ENCODE measurements around the gene MAPK8IP2. TPM values are rescaled to one million over a fixed set of nuclear protein-coding genes. Genes with fewer than 3 reads are reported as not detected.

The MAPK8IP2 gene
- total RNA-seq, 1 experiment from 2014 or later = 1.3 TPM

- DNase-seq = no peak
- H3K27ac ChIP-seq (ENCODE audit: low read length) = peak overlapping the region; percentile 57; the same call in 1 of the 2 replicates
- peak overlapping the region; percentile 77 for H3K9ac ChIP-seq (ENCODE audit: low read length)
- no peak overlapping the region for H2AFZ ChIP-seq (ENCODE audit: low read length)
- no peaks in the 10 kb centered on the region for H3K9me2 ChIP-seq (replicated peaks; ENCODE audit: insufficient read depth, low read length)
- H3K27me3 ChIP-seq (ENCODE audit: low read length) = no peaks in the 10 kb centered on the region
- no peaks in the 10 kb centered on the region for H4K20me1 ChIP-seq (ENCODE audit: insufficient read depth, low read depth, low read length)
- H3K4me3 ChIP-seq (ENCODE audit: low read length) = peak overlapping the region; percentile 72
- peaks cover 18% of the 10 kb centered on the region for H3K4me1 ChIP-seq (ENCODE audit: low read length)
- H3K4me2 ChIP-seq (ENCODE audit: low read depth, low read length, poor library complexity, severe bottlenecking) = peak overlapping the region; percentile 95
- H3K79me2 ChIP-seq (ENCODE audit: low read length) = peaks cover 32% of the 10 kb centered on the region
- H3K36me3 ChIP-seq (ENCODE audit: insufficient read depth, low read length) = peaks cover 10% of the 10 kb centered on the region; the same call in 1 of the 2 replicates
- H3K9me3 ChIP-seq (ENCODE audit: low read length) = no peaks in the 10 kb centered on the region
Measured at GRCh38 chr22:50584106-50585096, 16.2 kb upstream of the MAPK8IP2 start.

GRCh38 chr22:50585238-50585637, 15.4 kb upstream of the MAPK8IP2 start:
- H3K27ac ChIP-seq (ENCODE audit: low read length) = no peak overlapping the region
- no peaks in the 10 kb centered on the region for H3K9me2 ChIP-seq (replicated peaks; ENCODE audit: insufficient read depth, low read length)
- H3K36me3 ChIP-seq (ENCODE audit: insufficient read depth, low read length) = peaks cover 2% of the 10 kb centered on the region; the same call in 1 of the 2 replicates
- H2AFZ ChIP-seq (ENCODE audit: low read length) = no peak overlapping the region
- H4K20me1 ChIP-seq (ENCODE audit: insufficient read depth, low read depth, low read length) = no peaks in the 10 kb centered on the region
- H3K79me2 ChIP-seq (ENCODE audit: low read length) = peaks cover 32% of the 10 kb centered on the region
- no peaks in the 10 kb centered on the region for H3K9me3 ChIP-seq (ENCODE audit: low read length)
- no peak overlapping the region for H3K4me3 ChIP-seq (ENCODE audit: low read length)
- no peak overlapping the region for H3K9ac ChIP-seq (ENCODE audit: low read length)
- H3K4me2 ChIP-seq (ENCODE audit: low read depth, low read length, poor library complexity, severe bottlenecking) = no peak overlapping the region
- no peak for DNase-seq
- H3K27me3 ChIP-seq (ENCODE audit: low read length) = no peaks in the 10 kb centered on the region
- peaks cover 18% of the 10 kb centered on the region for H3K4me1 ChIP-seq (ENCODE audit: low read length)

- Histone ChIP-seq H3K4me2 (ENCODE audit: low read depth, low read length, poor library complexity, severe bottlenecking) (no peak overlapping the region), H3K27me3 (ENCODE audit: low read length) (no peaks in the 10 kb centered on the region), H3K4me1 (ENCODE audit: low read length) (peaks cover 18% of the 10 kb centered on the region)
Measured at GRCh38 chr22:50585781-50586180, 14.8 kb upstream of the MAPK8IP2 start.

GRCh38 chr22:50586416-50586815, 14.2 kb upstream of the MAPK8IP2 start:
- H4K20me1 ChIP-seq (ENCODE audit: insufficient read depth, low read depth, low read length) = no peaks in the 10 kb centered on the region
- H3K4me3 ChIP-seq (ENCODE audit: low read length) = no peak overlapping the region
- peaks cover 22% of the 10 kb centered on the region for H3K79me2 ChIP-seq (ENCODE audit: low read length)
- DNase-seq = no peak
- H3K27me3 ChIP-seq (ENCODE audit: low read length) = no peaks in the 10 kb centered on the region
- no peak overlapping the region for H3K4me2 ChIP-seq (ENCODE audit: low read depth, low read length, poor library complexity, severe bottlenecking)
- H3K27ac ChIP-seq (ENCODE audit: low read length) = no peak overlapping the region
- no peaks in the 10 kb centered on the region; the same call in 1 of the 2 replicates for H3K36me3 ChIP-seq (ENCODE audit: insufficient read depth, low read length)
- no peak overlapping the region for H3K9ac ChIP-seq (ENCODE audit: low read length)
- H3K9me2 ChIP-seq (replicated peaks; ENCODE audit: insufficient read depth, low read length) = no peaks in the 10 kb centered on the region
- no peaks in the 10 kb centered on the region for H3K9me3 ChIP-seq (ENCODE audit: low read length)
- H2AFZ ChIP-seq (ENCODE audit: low read length) = no peak overlapping the region
- peaks cover 12% of the 10 kb centered on the region for H3K4me1 ChIP-seq (ENCODE audit: low read length)

More at GRCh38 chr22:50585781-50586180, 14.8 kb upstream of the MAPK8IP2 start:
- no peaks in the 10 kb centered on the region for H3K9me2 ChIP-seq (replicated peaks; ENCODE audit: insufficient read depth, low read length)
- no peaks in the 10 kb centered on the region for H3K36me3 ChIP-seq (ENCODE audit: insufficient read depth, low read length)
- no peak for DNase-seq
- no peak overlapping the region for H2AFZ ChIP-seq (ENCODE audit: low read length)
- H3K4me3 ChIP-seq (ENCODE audit: low read length) = no peak overlapping the region
- no peaks in the 10 kb centered on the region for H4K20me1 ChIP-seq (ENCODE audit: insufficient read depth, low read depth, low read length)
- no peak overlapping the region for H3K27ac ChIP-seq (ENCODE audit: low read length)
- peaks cover 27% of the 10 kb centered on the region for H3K79me2 ChIP-seq (ENCODE audit: low read length)
- no peak overlapping the region for H3K9ac ChIP-seq (ENCODE audit: low read length)
- no peaks in the 10 kb centered on the region for H3K9me3 ChIP-seq (ENCODE audit: low read length)

- Histone ChIP-seq H3K4me2 (ENCODE audit: low read depth, low read length, poor library complexity, severe bottlenecking) (no peak overlapping the region), H3K27ac (ENCODE audit: low read length) (no peak overlapping the region), H3K36me3 (ENCODE audit: insufficient read depth, low read length) (no peaks in the 10 kb centered on the region; the same call in 1 of the 2 replicates), H3K4me1 (ENCODE audit: low read length) (peaks cover 7% of the 10 kb centered on the region), H3K79me2 (ENCODE audit: low read length) (peaks cover 14% of the 10 kb centered on the region), H3K9me2 (replicated peaks; ENCODE audit: insufficient read depth, low read length) (no peaks in the 10 kb centered on the region), H3K27me3 (ENCODE audit: low read length) (no peaks in the 10 kb centered on the region), H3K9me3 (ENCODE audit: low read length) (no peaks in the 10 kb centered on the region), H2AFZ (ENCODE audit: low read length) (no peak overlapping the region), H3K9ac (ENCODE audit: low read length) (no peak overlapping the region), H4K20me1 (ENCODE audit: insufficient read depth, low read depth, low read length) (no peaks in the 10 kb centered on the region), H3K4me3 (ENCODE audit: low read length) (no peak overlapping the region)
- DNase-seq = no peak
Measured at GRCh38 chr22:50587407-50587806, 13.2 kb upstream of the MAPK8IP2 start.

GRCh38 chr22:50595189-50595588, 5.4 kb upstream of the MAPK8IP2 start:
- no peaks in the 10 kb centered on the region for H4K20me1 ChIP-seq (ENCODE audit: insufficient read depth, low read depth, low read length)
- peaks cover 2% of the 10 kb centered on the region; the same call in 1 of the 2 replicates for H3K36me3 ChIP-seq (ENCODE audit: insufficient read depth, low read length)
- no peak for DNase-seq
- H3K4me2 ChIP-seq (ENCODE audit: low read depth, low read length, poor library complexity, severe bottlenecking) = no peak overlapping the region
- H3K79me2 ChIP-seq (ENCODE audit: low read length) = no peaks in the 10 kb centered on the region
- H3K27ac ChIP-seq (ENCODE audit: low read length) = no peak overlapping the region
- no peaks in the 10 kb centered on the region for H3K4me1 ChIP-seq (ENCODE audit: low read length)
- no peak overlapping the region for H2AFZ ChIP-seq (ENCODE audit: low read length)
- H3K4me3 ChIP-seq (ENCODE audit: low read length) = no peak overlapping the region
- no peaks in the 10 kb centered on the region for H3K9me3 ChIP-seq (ENCODE audit: low read length)
- no peaks in the 10 kb centered on the region for H3K9me2 ChIP-seq (replicated peaks; ENCODE audit: insufficient read depth, low read length)
- H3K27me3 ChIP-seq (ENCODE audit: low read length) = no peaks in the 10 kb centered on the region
- no peak overlapping the region for H3K9ac ChIP-seq (ENCODE audit: low read length)

GRCh38 chr22:50597097-50597496, 3.5 kb upstream of the MAPK8IP2 start:
- Histone ChIP-seq H3K27ac (ENCODE audit: low read length) (no peak overlapping the region), H3K36me3 (ENCODE audit: insufficient read depth, low read length) (0 out of 2 replicates have a peak, but pooled peaks cover 2% of the 10 kb centered on the region), H3K9me2 (replicated peaks; ENCODE audit: insufficient read depth, low read length) (no peaks in the 10 kb centered on the region), H3K4me2 (ENCODE audit: low read depth, low read length, poor library complexity, severe bottlenecking) (no peak overlapping the region), H3K9me3 (ENCODE audit: low read length) (no peaks in the 10 kb centered on the region), H3K9ac (ENCODE audit: low read length) (no peak overlapping the region), H2AFZ (ENCODE audit: low read length) (no peak overlapping the region), H3K79me2 (ENCODE audit: low read length) (no peaks in the 10 kb centered on the region), H3K4me1 (ENCODE audit: low read length) (no peaks in the 10 kb centered on the region), H3K27me3 (ENCODE audit: low read length) (no peaks in the 10 kb centered on the region), H3K4me3 (ENCODE audit: low read length) (no peak overlapping the region), H4K20me1 (ENCODE audit: insufficient read depth, low read depth, low read length) (no peaks in the 10 kb centered on the region)
- DNase-seq = no peak

GRCh38 chr22:50599816-50600455, 657 bp upstream of the MAPK8IP2 start:
- Histone ChIP-seq H3K9me2 (replicated peaks; ENCODE audit: insufficient read depth, low read length) (no peaks in the 10 kb centered on the region), H3K4me3 (ENCODE audit: low read length) (no peak overlapping the region), H3K9ac (ENCODE audit: low read length) (no peak overlapping the region), H3K4me2 (ENCODE audit: low read depth, low read length, poor library complexity, severe bottlenecking) (no peak overlapping the region), H3K4me1 (ENCODE audit: low read length) (no peaks in the 10 kb centered on the region), H3K79me2 (ENCODE audit: low read length) (no peaks in the 10 kb centered on the region), H3K27me3 (ENCODE audit: low read length) (no peaks in the 10 kb centered on the region), H3K9me3 (ENCODE audit: low read length) (no peaks in the 10 kb centered on the region), H2AFZ (ENCODE audit: low read length) (no peak overlapping the region), H3K27ac (ENCODE audit: low read length) (no peak overlapping the region), H4K20me1 (ENCODE audit: insufficient read depth, low read depth, low read length) (no peaks in the 10 kb centered on the region; the same call in 1 of the 2 replicates), H3K36me3 (ENCODE audit: insufficient read depth, low read length) (0 out of 2 replicates have a peak, but pooled peaks cover 2% of the 10 kb centered on the region)
- no peak for DNase-seq

Data from Karpas-422 (cell line).